ENCODE results near the gene RMP24.
"Not testable (repeated sequence)": the region's sequence is repeated elsewhere in the genome, so short reads cannot be mapped to it uniquely, and the experiment has no call there.

DNA sequence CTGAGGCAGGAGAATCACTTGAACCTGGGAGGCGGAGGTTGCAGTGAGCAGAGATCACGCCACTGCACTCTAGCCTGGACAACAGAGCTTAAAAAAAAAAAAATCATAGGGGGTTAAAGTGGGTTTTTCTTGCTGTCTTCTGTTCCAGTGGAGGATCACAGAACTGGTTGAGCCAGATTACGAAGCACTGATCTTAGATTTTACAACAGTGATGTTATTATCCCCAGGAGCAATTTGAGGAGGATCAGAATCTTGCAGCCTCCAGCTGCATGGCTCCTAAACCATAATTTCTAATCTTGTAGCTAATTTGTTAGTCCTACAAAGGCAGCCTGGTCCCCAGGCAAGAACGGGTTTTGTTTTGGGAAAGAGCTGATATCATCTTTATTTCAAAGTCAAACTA, 4.6 kb upstream of the RMP24 start:
- TF ChIP-seq, protein P1, sequence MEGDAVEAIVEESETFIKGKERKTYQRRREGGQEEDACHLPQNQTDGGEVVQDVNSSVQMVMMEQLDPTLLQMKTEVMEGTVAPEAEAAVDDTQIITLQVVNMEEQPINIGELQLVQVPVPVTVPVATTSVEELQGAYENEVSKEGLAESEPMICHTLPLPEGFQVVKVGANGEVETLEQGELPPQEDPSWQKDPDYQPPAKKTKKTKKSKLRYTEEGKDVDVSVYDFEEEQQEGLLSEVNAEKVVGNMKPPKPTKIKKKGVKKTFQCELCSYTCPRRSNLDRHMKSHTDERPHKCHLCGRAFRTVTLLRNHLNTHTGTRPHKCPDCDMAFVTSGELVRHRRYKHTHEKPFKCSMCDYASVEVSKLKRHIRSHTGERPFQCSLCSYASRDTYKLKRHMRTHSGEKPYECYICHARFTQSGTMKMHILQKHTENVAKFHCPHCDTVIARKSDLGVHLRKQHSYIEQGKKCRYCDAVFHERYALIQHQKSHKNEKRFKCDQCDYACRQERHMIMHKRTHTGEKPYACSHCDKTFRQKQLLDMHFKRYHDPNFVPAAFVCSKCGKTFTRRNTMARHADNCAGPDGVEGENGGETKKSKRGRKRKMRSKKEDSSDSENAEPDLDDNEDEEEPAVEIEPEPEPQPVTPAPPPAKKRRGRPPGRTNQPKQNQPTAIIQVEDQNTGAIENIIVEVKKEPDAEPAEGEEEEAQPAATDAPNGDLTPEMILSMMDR (IDR thresholded peaks at IDR 0.05), result not testable (repeated sequence)
- not testable (repeated sequence) for TF ChIP-seq POLR2A (IDR thresholded peaks at IDR 0.05)
